ENCODE data around the gene LRRC4C.

Gene LRRC4C

GRCh38 chr11:40425168-40425567 lies 1034.3 kb downstream of the LRRC4C start:
- H3K9me3 ChIP-seq (replicated peaks; ENCODE audit: low read length) = no peaks in the 10 kb centered on the region
- H3K27me3 ChIP-seq (ENCODE audit: control insufficient read depth, insufficient read depth, low read length) = no peaks in the 10 kb centered on the region
- no peak overlapping the region for H3K4me3 ChIP-seq (ENCODE audit: low read length)
- H3K4me1 ChIP-seq (ENCODE audit: control insufficient read depth, insufficient read depth, low read length) = no peaks in the 10 kb centered on the region
- no peak overlapping the region for H3K9ac ChIP-seq (ENCODE audit: low read depth, low read length)
- H3K4me2 ChIP-seq (ENCODE audit: low read length) = no peak overlapping the region
- H3K36me3 ChIP-seq (ENCODE audit: insufficient read depth, low read length) = no peaks in the 10 kb centered on the region

- no peak overlapping the region for H3K4me3 ChIP-seq (ENCODE audit: low read length)
- H3K4me1 ChIP-seq (ENCODE audit: control insufficient read depth, insufficient read depth, low read length) = no peaks in the 10 kb centered on the region
- no peaks in the 10 kb centered on the region for H3K27me3 ChIP-seq (ENCODE audit: control insufficient read depth, insufficient read depth, low read length)
- no peaks in the 10 kb centered on the region for H3K36me3 ChIP-seq (ENCODE audit: insufficient read depth, low read length)
- no peak overlapping the region for H3K4me2 ChIP-seq (ENCODE audit: low read length)
- no peaks in the 10 kb centered on the region for H3K9me3 ChIP-seq (replicated peaks; ENCODE audit: low read length)
- no peak overlapping the region for H3K9ac ChIP-seq (ENCODE audit: low read depth, low read length)
These were observed 1038.1 kb downstream of the LRRC4C start for GRCh38 chr11:40421208-40421981.

GRCh38 chr11:40417627-40418026 lies 1041.8 kb downstream of the LRRC4C start:
- no peaks in the 10 kb centered on the region for H3K36me3 ChIP-seq (ENCODE audit: insufficient read depth, low read length)
- H3K9me3 ChIP-seq (replicated peaks; ENCODE audit: low read length) = no peaks in the 10 kb centered on the region
- no peaks in the 10 kb centered on the region for H3K27me3 ChIP-seq (ENCODE audit: control insufficient read depth, insufficient read depth, low read length)
- no peak overlapping the region for H3K4me2 ChIP-seq (ENCODE audit: low read length)
- H3K9ac ChIP-seq (ENCODE audit: low read depth, low read length) = no peak overlapping the region
- no peak overlapping the region for H3K4me3 ChIP-seq (ENCODE audit: low read length)
- no peaks in the 10 kb centered on the region for H3K4me1 ChIP-seq (ENCODE audit: control insufficient read depth, insufficient read depth, low read length)

GRCh38 chr11:40407355-40407754 lies 1052.1 kb downstream of the LRRC4C start:
- no peaks in the 10 kb centered on the region for H3K4me1 ChIP-seq (ENCODE audit: control insufficient read depth, insufficient read depth, low read length)
- no peaks in the 10 kb centered on the region for H3K9me3 ChIP-seq (replicated peaks; ENCODE audit: low read length)
- H3K36me3 ChIP-seq (ENCODE audit: insufficient read depth, low read length) = no peaks in the 10 kb centered on the region
- H3K4me2 ChIP-seq (ENCODE audit: low read length) = no peak overlapping the region
- no peak overlapping the region for H3K9ac ChIP-seq (ENCODE audit: low read depth, low read length)
- no peak overlapping the region for H3K4me3 ChIP-seq (ENCODE audit: low read length)
- H3K27me3 ChIP-seq (ENCODE audit: control insufficient read depth, insufficient read depth, low read length) = no peaks in the 10 kb centered on the region

- H3K4me1 ChIP-seq (ENCODE audit: control insufficient read depth, insufficient read depth, low read length) = no peaks in the 10 kb centered on the region
These were observed 1053.8 kb downstream of the LRRC4C start for GRCh38 chr11:40405614-40406013.

GRCh38 chr11:40403321-40403720 lies 1056.1 kb downstream of the LRRC4C start:
- Histone ChIP-seq H3K4me3 (ENCODE audit: low read length) (no peak overlapping the region), H3K4me1 (ENCODE audit: control insufficient read depth, insufficient read depth, low read length) (no peaks in the 10 kb centered on the region), H3K36me3 (ENCODE audit: insufficient read depth, low read length) (no peaks in the 10 kb centered on the region), H3K27me3 (ENCODE audit: control insufficient read depth, insufficient read depth, low read length) (no peaks in the 10 kb centered on the region), H3K4me2 (ENCODE audit: low read length) (no peak overlapping the region), H3K9ac (ENCODE audit: low read depth, low read length) (no peak overlapping the region), H3K9me3 (replicated peaks; ENCODE audit: low read length) (no peaks in the 10 kb centered on the region)

More at GRCh38 chr11:40405614-40406013, 1053.8 kb downstream of the LRRC4C start:
- Histone ChIP-seq H3K36me3 (ENCODE audit: insufficient read depth, low read length) (no peaks in the 10 kb centered on the region), H3K9me3 (replicated peaks; ENCODE audit: low read length) (no peaks in the 10 kb centered on the region), H3K4me3 (ENCODE audit: low read length) (no peak overlapping the region), H3K4me2 (ENCODE audit: low read length) (no peak overlapping the region), H3K27me3 (ENCODE audit: control insufficient read depth, insufficient read depth, low read length) (no peaks in the 10 kb centered on the region), H3K9ac (ENCODE audit: low read depth, low read length) (no peak overlapping the region)

GRCh38 chr11:40401132-40401853 lies 1058.2 kb downstream of the LRRC4C start:
- H3K4me3 ChIP-seq (ENCODE audit: low read length) = no peak overlapping the region
- H3K9me3 ChIP-seq (replicated peaks; ENCODE audit: low read length) = no peaks in the 10 kb centered on the region
- H3K9ac ChIP-seq (ENCODE audit: low read depth, low read length) = no peak overlapping the region
- H3K4me1 ChIP-seq (ENCODE audit: control insufficient read depth, insufficient read depth, low read length) = no peaks in the 10 kb centered on the region
- no peaks in the 10 kb centered on the region for H3K36me3 ChIP-seq (ENCODE audit: insufficient read depth, low read length)
- H3K27me3 ChIP-seq (ENCODE audit: control insufficient read depth, insufficient read depth, low read length) = no peaks in the 10 kb centered on the region
- H3K4me2 ChIP-seq (ENCODE audit: low read length) = no peak overlapping the region

- H3K4me3 ChIP-seq (ENCODE audit: low read length) = no peak overlapping the region
These were observed 1062.3 kb downstream of the LRRC4C start for GRCh38 chr11:40397141-40397540.

GRCh38 chr11:40393511-40393910 lies 1065.9 kb downstream of the LRRC4C start:
- Histone ChIP-seq H3K4me2 (ENCODE audit: low read length) (no peak overlapping the region), H3K9ac (ENCODE audit: low read depth, low read length) (no peak overlapping the region), H3K9me3 (replicated peaks; ENCODE audit: low read length) (no peaks in the 10 kb centered on the region), H3K4me3 (ENCODE audit: low read length) (no peak overlapping the region), H3K36me3 (ENCODE audit: insufficient read depth, low read length) (no peaks in the 10 kb centered on the region), H3K27me3 (ENCODE audit: control insufficient read depth, insufficient read depth, low read length) (no peaks in the 10 kb centered on the region), H3K4me1 (ENCODE audit: control insufficient read depth, insufficient read depth, low read length) (peaks cover 6% of the 10 kb centered on the region)

More at GRCh38 chr11:40397141-40397540, 1062.3 kb downstream of the LRRC4C start:
- H3K4me2 ChIP-seq (ENCODE audit: low read length) = no peak overlapping the region
- H3K9me3 ChIP-seq (replicated peaks; ENCODE audit: low read length) = no peaks in the 10 kb centered on the region
- H3K9ac ChIP-seq (ENCODE audit: low read depth, low read length) = no peak overlapping the region
- no peaks in the 10 kb centered on the region for H3K36me3 ChIP-seq (ENCODE audit: insufficient read depth, low read length)
- no peaks in the 10 kb centered on the region for H3K4me1 ChIP-seq (ENCODE audit: control insufficient read depth, insufficient read depth, low read length)
- H3K27me3 ChIP-seq (ENCODE audit: control insufficient read depth, insufficient read depth, low read length) = no peaks in the 10 kb centered on the region

- Histone ChIP-seq H3K4me1 (ENCODE audit: control insufficient read depth, insufficient read depth, low read length) (peaks cover 14% of the 10 kb centered on the region), H3K4me3 (ENCODE audit: low read length) (no peak overlapping the region), H3K4me2 (ENCODE audit: low read length) (no peak overlapping the region), H3K9ac (ENCODE audit: low read depth, low read length) (no peak overlapping the region), H3K27me3 (ENCODE audit: control insufficient read depth, insufficient read depth, low read length) (no peaks in the 10 kb centered on the region), H3K9me3 (replicated peaks; ENCODE audit: low read length) (no peaks in the 10 kb centered on the region), H3K36me3 (ENCODE audit: insufficient read depth, low read length) (no peaks in the 10 kb centered on the region)
These were observed 1067.8 kb downstream of the LRRC4C start for GRCh38 chr11:40391679-40392078.

GRCh38 chr11:40388097-40388818 lies 1071.2 kb downstream of the LRRC4C start:
- Histone ChIP-seq H3K36me3 (ENCODE audit: insufficient read depth, low read length) (no peaks in the 10 kb centered on the region), H3K4me3 (ENCODE audit: low read length) (no peak overlapping the region), H3K4me2 (ENCODE audit: low read length) (no peak overlapping the region), H3K9ac (ENCODE audit: low read depth, low read length) (no peak overlapping the region), H3K27me3 (ENCODE audit: control insufficient read depth, insufficient read depth, low read length) (no peaks in the 10 kb centered on the region), H3K4me1 (ENCODE audit: control insufficient read depth, insufficient read depth, low read length) (peaks cover 17% of the 10 kb centered on the region), H3K9me3 (replicated peaks; ENCODE audit: low read length) (no peaks in the 10 kb centered on the region)

All from skeletal muscle satellite cell (primary cell).